Measurements from ENCODE around the gene FCMR.
A peak's percentile ranks its signal among the peaks of the same experiment; 100 is the strongest.

FCMR gene

DNA sequence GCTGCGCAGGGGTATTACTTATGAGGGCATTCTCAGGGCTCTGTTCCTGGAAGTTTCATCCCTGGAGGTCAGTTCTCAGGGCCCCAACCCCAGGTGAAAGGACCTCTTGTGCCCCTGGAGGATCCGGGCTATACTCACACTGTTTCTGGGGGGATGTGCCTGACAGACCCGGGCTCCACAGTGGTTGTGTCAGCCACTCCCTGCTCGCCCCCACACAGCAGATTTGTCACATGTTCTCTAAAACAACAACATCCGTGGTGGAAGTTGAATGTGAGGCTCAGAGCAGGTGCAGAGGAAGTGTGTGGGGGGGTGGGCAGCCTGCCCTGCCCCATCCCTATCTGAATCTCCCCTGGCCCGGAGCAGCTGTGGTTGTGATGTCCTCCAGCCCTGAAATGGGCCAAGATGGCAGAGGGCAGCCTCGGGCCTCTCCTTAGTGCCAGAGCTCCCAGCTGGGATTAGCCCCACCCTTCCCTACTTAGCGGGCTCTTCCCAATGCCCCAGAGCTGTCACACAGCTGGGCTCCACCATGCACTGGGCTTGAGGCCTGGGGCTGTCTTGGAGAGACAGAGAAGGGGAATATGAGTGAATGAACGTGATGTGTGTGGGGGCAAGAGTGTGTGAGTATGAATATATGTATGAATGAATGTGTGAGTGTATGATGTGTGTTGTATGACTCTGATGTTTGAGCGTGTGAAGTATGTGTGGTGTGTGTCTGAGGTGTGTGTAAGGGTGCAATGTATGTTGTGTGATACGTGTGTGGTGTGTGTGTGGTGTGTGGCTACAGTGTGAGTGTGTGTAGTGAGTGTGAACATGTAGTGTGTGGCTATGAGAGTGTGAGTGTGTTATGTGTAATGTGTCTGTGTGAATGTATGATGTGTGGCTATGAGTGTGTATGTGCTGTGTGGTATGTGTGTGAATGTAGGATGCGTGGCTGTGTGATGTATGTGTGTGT lies 1.5 kb upstream of the FCMR start:
- Histone ChIP-seq H3K27ac (ENCODE audit: low read depth, low read length, severe bottlenecking) (no peak overlapping the region), H3K36me3 (ENCODE audit: control insufficient read depth, insufficient read depth, low read length) (no peaks in the 10 kb centered on the region), H3K9me3 (ENCODE audit: control insufficient read depth, low read length) (no peaks in the 10 kb centered on the region), H3K4me3 (ENCODE audit: extremely low read depth, insufficient read depth, low read length, poor library complexity, severe bottlenecking) (no peak overlapping the region), H3K4me1 (ENCODE audit: control insufficient read depth, insufficient read depth, low read length, poor library complexity, severe bottlenecking) (peaks cover 3% of the 10 kb centered on the region)
- WGBS, 2 experiments (ENCODE audit: insufficient coverage in 2 of 2), result 89 to 90% methylated on average over 7 to 11 of the region's 12 CpGs

DNA sequence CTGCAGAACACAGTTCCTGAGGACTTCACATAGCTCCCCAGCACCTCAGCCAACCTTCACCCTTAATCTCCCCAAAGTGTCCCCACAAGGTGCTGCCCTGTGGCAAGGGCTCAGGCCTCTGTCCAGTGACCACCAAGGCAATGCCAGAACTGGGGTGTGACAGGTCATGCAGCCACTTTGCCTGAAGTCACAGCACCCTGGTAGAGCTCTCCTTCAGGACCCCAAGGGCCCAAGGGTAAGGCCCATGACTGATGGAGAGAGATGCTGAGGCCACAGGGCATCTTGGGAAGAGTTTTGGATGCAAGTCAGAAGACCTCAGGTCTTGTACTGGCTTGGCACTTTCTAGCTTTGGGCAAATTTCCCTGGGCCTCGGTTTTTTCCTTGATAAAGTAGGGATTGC lies 783 bp upstream of the FCMR start:
- peaks cover 3% of the 10 kb centered on the region for H3K4me1 ChIP-seq (ENCODE audit: control insufficient read depth, insufficient read depth, low read length, poor library complexity, severe bottlenecking)
- no peaks in the 10 kb centered on the region for H3K36me3 ChIP-seq (ENCODE audit: control insufficient read depth, insufficient read depth, low read length)
- no peaks in the 10 kb centered on the region for H3K9me3 ChIP-seq (ENCODE audit: control insufficient read depth, low read length)
- no peak overlapping the region for H3K27ac ChIP-seq (ENCODE audit: low read depth, low read length, severe bottlenecking)
- 93 to 100% methylated on average over 1 of the region's 1 CpG for WGBS, 2 experiments (ENCODE audit: insufficient coverage in 2 of 2)
- H3K4me3 ChIP-seq (ENCODE audit: extremely low read depth, insufficient read depth, low read length, poor library complexity, severe bottlenecking), result no peak overlapping the region

DNA sequence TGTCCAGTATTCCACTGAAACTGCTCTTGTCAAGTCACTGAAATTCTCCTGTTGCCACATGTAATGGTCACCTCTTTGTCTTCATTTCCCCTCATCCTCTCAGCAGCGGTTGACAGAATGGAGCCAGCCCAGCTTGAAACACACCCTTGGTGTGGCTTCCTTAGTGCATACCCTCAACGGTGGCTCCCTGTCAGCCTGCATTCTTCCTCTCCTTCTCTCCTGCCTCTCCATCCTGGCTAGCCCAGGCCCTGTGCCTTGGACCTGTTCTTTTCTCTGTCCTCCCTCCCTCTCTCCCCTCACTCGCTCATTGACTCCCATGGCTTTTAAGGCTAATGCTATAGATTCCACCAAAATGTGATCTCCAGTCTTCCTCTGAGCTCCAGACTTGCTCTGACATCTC lies 3.7 kb downstream of the FCMR start:
- 81 to 86% methylated on average over 3 of the region's 3 CpGs for WGBS, 2 experiments (ENCODE audit: insufficient coverage in 2 of 2)
- Histone ChIP-seq H3K4me3 (ENCODE audit: extremely low read depth, insufficient read depth, low read length, poor library complexity, severe bottlenecking) (no peak overlapping the region), H3K27ac (ENCODE audit: low read depth, low read length, severe bottlenecking) (no peak overlapping the region), H3K4me1 (ENCODE audit: control insufficient read depth, insufficient read depth, low read length, poor library complexity, severe bottlenecking) (no peaks in the 10 kb centered on the region), H3K9me3 (ENCODE audit: control insufficient read depth, low read length) (no peaks in the 10 kb centered on the region), H3K36me3 (ENCODE audit: control insufficient read depth, insufficient read depth, low read length) (no peaks in the 10 kb centered on the region)

DNA sequence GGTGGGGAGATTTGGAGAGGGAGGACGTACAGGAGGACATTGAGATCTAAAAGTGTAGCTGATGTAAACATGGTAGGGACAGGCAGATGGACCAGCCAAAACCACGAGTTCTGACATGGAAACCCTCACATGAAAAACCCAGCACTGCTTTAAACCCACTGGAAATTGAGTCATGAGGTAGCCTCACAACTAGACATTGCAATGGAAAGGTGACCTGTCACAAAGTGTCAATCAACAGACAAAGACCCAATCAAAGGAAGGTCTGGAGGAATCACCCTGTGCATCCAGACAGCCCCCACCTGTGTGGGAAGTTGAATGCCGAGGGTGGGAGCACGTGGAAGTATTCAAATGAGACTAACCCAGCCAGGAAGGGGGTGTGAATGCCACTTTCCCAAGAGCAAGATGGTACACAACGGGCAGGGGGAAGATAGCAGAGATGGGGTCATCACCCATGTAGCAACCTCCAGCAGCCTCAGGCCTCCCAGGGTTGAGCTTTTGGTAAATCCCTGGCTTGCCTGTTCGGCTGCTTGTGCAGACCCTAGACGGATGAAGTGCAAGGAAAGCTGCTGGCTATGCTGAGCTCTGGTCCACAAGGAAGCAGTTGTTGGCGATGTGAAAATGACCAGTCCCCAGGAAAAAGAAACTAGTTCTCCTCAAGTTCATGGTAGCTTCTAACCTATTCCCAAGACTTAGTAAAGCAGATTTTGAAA lies 5.6 kb downstream of the FCMR start:
- Histone ChIP-seq H3K4me1 (ENCODE audit: control insufficient read depth, insufficient read depth, low read length, poor library complexity, severe bottlenecking) (no peaks in the 10 kb centered on the region), H3K27ac (ENCODE audit: low read depth, low read length, severe bottlenecking) (no peak overlapping the region), H3K4me3 (ENCODE audit: extremely low read depth, insufficient read depth, low read length, poor library complexity, severe bottlenecking) (no peak overlapping the region), H3K9me3 (ENCODE audit: control insufficient read depth, low read length) (no peaks in the 10 kb centered on the region), H3K36me3 (ENCODE audit: control insufficient read depth, insufficient read depth, low read length) (no peaks in the 10 kb centered on the region)
- WGBS, 2 experiments (ENCODE audit: insufficient coverage in 2 of 2), result 82 to 85% methylated on average over 7 to 8 of the region's 8 CpGs

DNA sequence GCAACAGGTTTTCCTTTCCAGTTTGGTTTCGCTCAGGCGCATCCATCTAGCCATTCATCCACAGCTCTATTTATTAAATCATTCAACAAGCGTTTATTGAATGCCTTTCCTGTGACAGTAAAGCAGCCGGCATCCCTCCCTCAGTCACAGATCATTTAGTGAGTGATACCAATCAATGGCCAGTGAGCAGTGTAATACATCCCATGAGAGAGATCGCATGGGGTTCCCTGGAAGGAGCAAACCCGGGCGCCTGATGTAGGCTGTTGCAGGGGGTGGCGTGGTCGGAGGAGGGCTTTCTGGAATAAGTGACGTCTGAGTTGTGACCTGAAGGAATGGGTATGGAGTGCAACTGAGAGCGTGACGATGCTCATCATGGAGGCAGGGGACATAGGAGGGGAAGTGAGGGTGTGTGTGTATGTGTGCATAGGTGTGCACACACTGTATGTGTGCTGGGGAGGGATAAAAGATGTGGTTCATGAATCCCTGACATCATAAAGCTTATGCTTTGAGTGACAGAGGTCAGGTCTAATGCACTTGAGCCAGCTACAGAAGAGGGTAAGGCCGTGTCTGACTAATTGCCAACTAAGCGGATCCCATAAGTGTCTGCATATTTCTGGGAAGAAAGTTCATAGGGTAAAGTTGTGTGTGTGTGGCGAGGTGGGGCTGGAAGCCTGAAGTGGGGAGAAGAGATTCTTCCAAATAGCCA lies 6.6 kb downstream of the FCMR start:
- no peak overlapping the region for H3K4me3 ChIP-seq (ENCODE audit: extremely low read depth, insufficient read depth, low read length, poor library complexity, severe bottlenecking)
- WGBS, 2 experiments (ENCODE audit: insufficient coverage in 2 of 2), result 86 to 92% methylated on average over 15 of the region's 15 CpGs
- no peaks in the 10 kb centered on the region for H3K9me3 ChIP-seq (ENCODE audit: control insufficient read depth, low read length)
- no peaks in the 10 kb centered on the region for H3K4me1 ChIP-seq (ENCODE audit: control insufficient read depth, insufficient read depth, low read length, poor library complexity, severe bottlenecking)
- H3K27ac ChIP-seq (ENCODE audit: low read depth, low read length, severe bottlenecking), result no peak overlapping the region
- H3K36me3 ChIP-seq (ENCODE audit: control insufficient read depth, insufficient read depth, low read length), result no peaks in the 10 kb centered on the region

DNA sequence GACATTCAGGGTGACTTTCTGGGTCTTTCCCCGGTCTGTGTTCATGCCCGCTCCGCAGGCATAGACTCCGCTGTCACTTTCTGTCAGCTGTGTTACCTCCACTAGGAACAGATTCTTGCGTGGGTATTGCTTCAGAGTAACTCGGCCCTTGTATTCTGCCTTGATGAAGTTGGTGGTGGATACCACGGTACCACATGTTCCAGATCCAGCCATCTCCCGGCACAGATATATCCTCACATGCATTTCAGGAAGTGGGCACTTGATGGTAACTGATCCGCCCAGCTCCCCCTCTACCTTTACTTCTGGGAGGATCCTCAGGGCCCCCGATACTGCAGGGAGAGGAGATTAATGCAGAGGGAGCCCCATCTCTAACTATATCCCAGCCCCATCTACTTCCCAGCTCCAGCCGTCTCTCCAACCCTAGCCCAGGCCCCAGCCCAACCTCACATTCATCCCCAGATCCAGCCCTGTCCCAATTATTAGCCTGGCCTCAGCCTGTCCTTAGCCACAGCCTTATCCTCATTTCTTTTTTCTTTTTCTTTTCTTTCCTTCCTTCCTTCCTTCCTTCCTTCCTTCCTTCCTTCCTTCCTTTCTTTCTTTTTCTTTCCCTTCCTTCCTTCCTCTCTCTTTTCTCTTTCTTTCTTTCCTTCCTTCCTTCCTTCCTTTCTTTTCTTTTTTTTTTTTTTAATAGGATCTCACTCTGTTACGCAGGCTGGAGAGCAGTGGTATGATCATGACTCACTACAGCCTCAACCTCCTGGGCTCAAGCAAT lies 7.8 kb downstream of the FCMR start:
- Histone ChIP-seq H3K27ac (ENCODE audit: low read depth, low read length, severe bottlenecking) (no peak overlapping the region), H3K36me3 (ENCODE audit: control insufficient read depth, insufficient read depth, low read length) (no peaks in the 10 kb centered on the region), H3K4me1 (ENCODE audit: control insufficient read depth, insufficient read depth, low read length, poor library complexity, severe bottlenecking) (no peaks in the 10 kb centered on the region), H3K9me3 (ENCODE audit: control insufficient read depth, low read length) (no peaks in the 10 kb centered on the region), H3K4me3 (ENCODE audit: extremely low read depth, insufficient read depth, low read length, poor library complexity, severe bottlenecking) (no peak overlapping the region)
- WGBS, 2 experiments (ENCODE audit: insufficient coverage in 2 of 2), result 87 to 93% methylated on average over 7 to 10 of the region's 12 CpGs

DNA sequence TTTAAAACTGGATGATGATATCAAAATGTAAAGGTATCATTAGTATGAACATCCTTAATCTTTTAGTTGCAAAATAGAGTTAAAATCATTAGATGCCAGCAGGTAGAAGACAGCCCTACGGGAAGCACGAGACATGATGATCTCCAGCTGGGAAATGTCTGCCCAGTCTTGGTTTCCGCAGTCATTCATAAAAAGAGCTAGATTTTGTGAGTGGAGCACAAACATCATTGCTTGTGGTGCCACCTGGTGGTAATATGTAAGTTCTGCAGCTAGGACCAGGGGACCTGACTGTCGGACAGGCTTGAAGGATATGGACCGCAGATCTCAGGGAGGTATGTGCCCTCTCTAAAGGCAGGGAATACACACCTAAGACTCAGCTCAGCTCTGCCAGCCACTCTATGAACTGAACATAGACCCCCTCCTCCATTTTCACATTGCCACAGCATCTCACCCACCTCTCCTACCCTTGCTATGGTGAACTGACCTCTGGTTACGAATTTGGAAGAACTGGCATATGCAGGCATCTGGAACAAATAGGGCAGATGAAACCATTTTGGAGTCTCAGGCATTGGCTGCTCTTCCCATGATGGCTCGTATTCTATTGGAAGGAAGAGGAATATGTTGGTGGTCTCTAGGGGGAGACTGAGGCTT lies 9.2 kb downstream of the FCMR start:
- H3K9me3 ChIP-seq (ENCODE audit: control insufficient read depth, low read length), result no peaks in the 10 kb centered on the region
- WGBS, 2 experiments (ENCODE audit: insufficient coverage in 2 of 2), result 14 to 22% methylated on average over 6 of the region's 7 CpGs
- H3K4me3 ChIP-seq (ENCODE audit: extremely low read depth, insufficient read depth, low read length, poor library complexity, severe bottlenecking), result no peak overlapping the region

DNA sequence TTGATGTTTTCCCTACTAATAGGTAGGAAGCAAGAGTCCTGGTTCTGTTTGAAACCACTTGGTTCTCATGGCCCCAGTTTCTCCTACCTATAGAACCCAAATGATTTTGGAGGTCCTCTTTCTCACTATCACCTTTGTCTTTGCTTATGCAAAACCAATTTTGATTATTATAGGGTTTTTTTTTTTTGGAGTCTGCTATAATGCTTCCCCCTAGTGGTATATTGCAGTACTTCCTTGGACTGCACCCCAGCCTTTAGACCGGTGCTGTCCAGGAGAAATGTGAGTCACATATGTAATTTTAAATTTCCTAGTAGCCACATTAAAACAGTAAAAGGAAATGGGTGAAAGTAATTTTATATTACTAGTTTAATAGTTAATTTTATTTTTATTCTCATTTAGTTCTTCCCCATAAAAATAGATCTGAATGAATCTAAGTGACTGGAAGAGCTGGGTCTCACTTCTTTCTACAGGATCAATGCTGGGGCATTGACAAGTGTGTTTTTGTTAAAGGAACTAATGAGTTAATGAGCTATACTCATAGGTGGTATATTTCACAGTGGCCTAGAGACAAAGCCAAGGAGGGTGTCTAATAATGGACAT lies 10.6 kb downstream of the FCMR start:
- no CpG with 5 or more reads among the region's 1 CpG for WGBS, 2 experiments (ENCODE audit: insufficient coverage in 2 of 2)
- no peaks in the 10 kb centered on the region for H3K9me3 ChIP-seq (ENCODE audit: control insufficient read depth, low read length)
- H3K4me1 ChIP-seq (ENCODE audit: control insufficient read depth, insufficient read depth, low read length, poor library complexity, severe bottlenecking), result no peaks in the 10 kb centered on the region
- no peaks in the 10 kb centered on the region for H3K36me3 ChIP-seq (ENCODE audit: control insufficient read depth, insufficient read depth, low read length)
- no peak overlapping the region for H3K27ac ChIP-seq (ENCODE audit: low read depth, low read length, severe bottlenecking)
- H3K4me3 ChIP-seq (ENCODE audit: extremely low read depth, insufficient read depth, low read length, poor library complexity, severe bottlenecking), result no peak overlapping the region

More for the DNA sequence above, 9.2 kb downstream of the FCMR start:
- no peak overlapping the region for H3K27ac ChIP-seq (ENCODE audit: low read depth, low read length, severe bottlenecking)
- H3K4me1 ChIP-seq (ENCODE audit: control insufficient read depth, insufficient read depth, low read length, poor library complexity, severe bottlenecking), result no peaks in the 10 kb centered on the region
- no peaks in the 10 kb centered on the region for H3K36me3 ChIP-seq (ENCODE audit: control insufficient read depth, insufficient read depth, low read length)

DNA sequence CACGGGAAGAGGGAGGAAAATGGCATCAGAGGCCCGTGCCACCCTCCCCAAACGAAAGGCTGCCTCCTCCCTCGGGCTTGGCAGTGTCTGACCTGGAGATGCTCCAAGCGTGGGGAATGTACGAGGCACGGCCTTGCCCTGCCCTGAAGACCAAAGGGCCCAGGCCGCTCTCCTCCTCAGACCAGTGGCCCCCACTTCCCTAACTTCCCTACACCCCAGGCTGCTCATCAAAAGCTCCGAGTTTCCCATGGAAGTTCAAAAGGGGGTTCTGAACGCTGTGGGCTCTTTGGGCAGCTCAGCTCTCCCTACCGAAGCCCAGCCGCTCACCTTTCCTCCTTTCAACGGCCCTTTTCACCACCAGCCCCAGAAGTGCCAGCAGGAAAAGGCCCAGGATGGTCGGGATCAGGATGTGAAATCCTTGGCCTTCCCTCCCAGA lies 11.8 kb downstream of the FCMR start:
- H3K9me3 ChIP-seq (ENCODE audit: control insufficient read depth, low read length), result no peaks in the 10 kb centered on the region
- H3K36me3 ChIP-seq (ENCODE audit: control insufficient read depth, insufficient read depth, low read length), result no peaks in the 10 kb centered on the region
- 16 to 24% methylated on average over 7 to 9 of the region's 14 CpGs for WGBS, 2 experiments (ENCODE audit: insufficient coverage in 2 of 2)
- no peak overlapping the region for H3K27ac ChIP-seq (ENCODE audit: low read depth, low read length, severe bottlenecking)
- H3K4me1 ChIP-seq (ENCODE audit: control insufficient read depth, insufficient read depth, low read length, poor library complexity, severe bottlenecking), result peaks cover 8% of the 10 kb centered on the region
- H3K4me3 ChIP-seq (ENCODE audit: extremely low read depth, insufficient read depth, low read length, poor library complexity, severe bottlenecking), result peak overlapping the region; percentile 39
